ENCODE results near the gene PLEKHN1.
"Not testable (repeated sequence)": the region's sequence is repeated elsewhere in the genome, so short reads cannot be mapped to it uniquely, and the experiment has no call there.

Gene PLEKHN1

DNA sequence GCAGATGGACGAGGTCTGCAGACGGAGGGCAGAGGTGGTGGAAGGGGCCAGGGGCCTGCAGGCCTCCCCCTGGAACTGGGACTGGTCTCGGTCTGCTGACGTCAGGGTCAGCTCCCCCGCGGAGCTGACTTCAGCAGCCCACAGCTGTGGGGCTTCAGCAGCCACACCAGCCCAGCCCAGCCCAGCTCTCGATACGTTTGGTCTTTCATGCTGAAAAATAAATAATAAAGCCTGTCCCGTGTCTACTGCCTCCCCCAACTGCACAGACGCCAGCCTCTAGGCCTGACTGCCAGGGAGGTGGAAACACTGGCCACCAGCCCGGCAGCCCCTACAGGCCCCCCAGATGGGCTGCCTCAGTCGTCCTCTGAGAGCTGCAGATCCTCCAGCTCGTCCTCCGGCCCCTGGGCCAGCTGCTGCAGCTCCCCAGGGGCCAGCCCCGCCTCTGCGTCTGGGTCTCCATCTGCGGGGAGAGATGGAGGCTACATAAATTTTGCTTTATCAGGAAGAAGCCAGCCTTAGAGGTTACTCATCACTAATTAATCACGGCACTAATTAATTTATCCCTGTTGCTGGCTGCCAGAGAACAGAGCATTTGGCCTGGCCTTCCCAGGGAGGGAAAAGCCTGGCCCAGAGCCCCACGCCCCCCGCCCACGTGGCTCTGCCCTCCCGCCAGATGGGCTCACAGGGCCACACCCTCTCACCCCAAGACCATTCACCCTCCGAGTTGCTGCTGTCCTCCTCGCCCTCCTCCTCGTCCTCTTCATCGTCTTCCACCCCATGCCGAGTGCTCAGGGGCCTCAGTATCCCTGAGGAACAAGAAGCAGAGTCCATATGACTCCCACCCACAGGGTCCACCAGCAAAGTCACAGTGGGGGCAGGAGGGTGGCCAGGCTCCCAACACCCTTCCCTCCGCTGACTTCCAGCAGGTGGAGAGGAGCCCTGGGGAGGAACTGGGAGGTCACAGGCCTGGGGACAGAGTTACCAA lies 21.6 kb upstream of the PLEKHN1 start:
- no peak for DNase-seq (ENCODE audit: low read depth)
- no peak overlapping the region for H3K4me3 ChIP-seq (ENCODE audit: low read depth, low read length)
- TF ChIP-seq, protein P1, sequence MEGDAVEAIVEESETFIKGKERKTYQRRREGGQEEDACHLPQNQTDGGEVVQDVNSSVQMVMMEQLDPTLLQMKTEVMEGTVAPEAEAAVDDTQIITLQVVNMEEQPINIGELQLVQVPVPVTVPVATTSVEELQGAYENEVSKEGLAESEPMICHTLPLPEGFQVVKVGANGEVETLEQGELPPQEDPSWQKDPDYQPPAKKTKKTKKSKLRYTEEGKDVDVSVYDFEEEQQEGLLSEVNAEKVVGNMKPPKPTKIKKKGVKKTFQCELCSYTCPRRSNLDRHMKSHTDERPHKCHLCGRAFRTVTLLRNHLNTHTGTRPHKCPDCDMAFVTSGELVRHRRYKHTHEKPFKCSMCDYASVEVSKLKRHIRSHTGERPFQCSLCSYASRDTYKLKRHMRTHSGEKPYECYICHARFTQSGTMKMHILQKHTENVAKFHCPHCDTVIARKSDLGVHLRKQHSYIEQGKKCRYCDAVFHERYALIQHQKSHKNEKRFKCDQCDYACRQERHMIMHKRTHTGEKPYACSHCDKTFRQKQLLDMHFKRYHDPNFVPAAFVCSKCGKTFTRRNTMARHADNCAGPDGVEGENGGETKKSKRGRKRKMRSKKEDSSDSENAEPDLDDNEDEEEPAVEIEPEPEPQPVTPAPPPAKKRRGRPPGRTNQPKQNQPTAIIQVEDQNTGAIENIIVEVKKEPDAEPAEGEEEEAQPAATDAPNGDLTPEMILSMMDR (IDR thresholded peaks at IDR 0.05; ENCODE audit: low read depth, low read length): no peak
- TF ChIP-seq MYC (IDR thresholded peaks at IDR 0.05; ENCODE audit: low read depth, low read length): no peak

DNA sequence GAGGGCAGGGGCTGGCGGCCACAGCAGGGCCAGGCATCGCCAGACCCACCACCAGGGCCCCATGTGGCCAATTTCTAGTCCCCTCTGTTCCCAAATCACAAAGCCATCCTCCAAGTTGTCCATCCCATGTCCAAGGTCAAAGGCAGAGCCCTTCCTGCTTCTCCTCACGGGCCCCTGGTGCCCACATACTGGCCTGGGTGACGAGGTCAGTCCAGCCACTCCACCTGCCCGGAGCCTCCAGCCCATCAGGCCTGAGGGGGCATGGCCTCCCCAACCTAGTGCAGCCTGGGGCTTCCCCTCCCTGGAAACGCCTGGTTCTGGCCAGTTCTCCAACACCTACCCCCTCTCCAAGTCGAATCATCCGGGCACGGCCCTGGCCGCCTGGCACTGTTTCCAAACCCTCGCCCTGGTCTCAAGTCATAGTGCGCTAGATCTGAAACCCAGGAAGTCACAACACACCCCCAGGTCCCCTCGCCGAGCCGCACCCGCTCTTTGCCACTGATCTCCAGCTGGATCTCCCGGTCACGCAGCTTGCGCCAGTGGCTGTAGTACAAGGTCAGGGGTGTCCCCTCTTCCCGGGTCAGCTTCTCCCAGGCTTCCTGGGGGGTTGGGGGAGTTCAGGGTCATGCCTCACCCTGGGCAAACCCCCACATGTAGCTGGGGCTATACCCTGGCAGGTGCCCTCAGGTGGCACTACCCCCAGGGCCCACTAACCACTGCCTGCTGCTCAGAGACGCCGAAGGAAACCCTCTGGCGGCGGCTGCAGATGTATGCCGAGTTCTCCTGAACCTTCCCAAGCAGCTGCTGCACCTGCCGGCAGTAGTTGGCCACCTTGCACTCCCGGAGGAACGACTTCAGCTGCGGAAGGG lies 20.4 kb upstream of the PLEKHN1 start:
- TF ChIP-seq, protein P1 (IDR thresholded peaks at IDR 0.05; ENCODE audit: low read depth, low read length): no peak
- TF ChIP-seq, protein P2, sequence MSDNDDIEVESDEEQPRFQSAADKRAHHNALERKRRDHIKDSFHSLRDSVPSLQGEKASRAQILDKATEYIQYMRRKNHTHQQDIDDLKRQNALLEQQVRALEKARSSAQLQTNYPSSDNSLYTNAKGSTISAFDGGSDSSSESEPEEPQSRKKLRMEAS (IDR thresholded peaks at IDR 0.05; ENCODE audit: low read depth, low read length): no peak
- TF ChIP-seq MYC (IDR thresholded peaks at IDR 0.05; ENCODE audit: low read depth, low read length) (no peak), POLR2A (IDR thresholded peaks at IDR 0.05; ENCODE audit: extremely low read depth, insufficient read length) (no peak)

DNA sequence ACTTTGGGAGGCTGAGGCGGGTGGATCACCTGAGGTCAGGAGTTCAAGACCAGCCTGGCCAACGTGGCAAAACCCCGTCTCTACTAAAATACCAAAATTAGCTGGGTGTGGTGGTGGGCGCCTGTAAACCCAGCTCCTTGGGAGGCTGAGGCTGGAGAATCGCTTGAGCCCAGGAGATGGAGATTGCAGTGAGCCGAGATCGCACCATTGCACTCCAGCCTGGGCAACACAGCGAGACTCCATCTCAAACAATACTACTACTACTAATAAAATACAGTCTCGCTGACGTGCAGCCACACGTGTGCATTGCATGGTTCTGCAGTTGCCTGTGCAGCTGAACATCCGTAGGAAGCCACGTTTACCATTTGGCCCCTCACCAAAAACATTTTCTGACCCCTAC lies 19.5 kb upstream of the PLEKHN1 start:
- not testable (repeated sequence) for DNase-seq (ENCODE audit: low read depth); H3K4me3 ChIP-seq (ENCODE audit: low read depth, low read length)

More for the DNA sequence above, 20.4 kb upstream of the PLEKHN1 start:
- DNase-seq (ENCODE audit: low read depth): no peak
- no peak overlapping the region for H3K4me3 ChIP-seq (ENCODE audit: low read depth, low read length)

DNA sequence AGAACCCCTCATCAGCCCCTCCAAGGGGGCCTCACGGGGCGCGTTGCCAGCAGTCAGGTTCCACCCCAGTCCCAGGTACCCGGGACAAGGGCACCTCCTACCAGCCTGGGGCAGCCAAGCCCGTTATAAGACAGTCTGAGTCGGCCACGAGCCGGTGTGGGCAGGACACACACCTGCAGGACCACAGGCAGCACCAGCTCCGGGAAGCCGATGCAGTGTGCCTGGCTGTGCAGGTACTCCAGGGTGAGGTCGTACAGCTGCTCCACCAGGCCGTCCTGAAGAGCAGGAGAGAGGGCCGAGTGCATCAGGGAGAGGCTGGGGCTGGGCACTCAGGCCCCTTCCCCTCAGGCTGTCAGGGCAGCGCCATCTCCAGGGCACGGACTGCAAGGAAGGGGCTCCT lies 18.3 kb upstream of the PLEKHN1 start:
- TF ChIP-seq, protein P2 (IDR thresholded peaks at IDR 0.05; ENCODE audit: low read depth, low read length): no peak
- TF ChIP-seq, protein P1 (IDR thresholded peaks at IDR 0.05; ENCODE audit: low read depth, low read length): no peak
- TF ChIP-seq POLR2A (IDR thresholded peaks at IDR 0.05; ENCODE audit: extremely low read depth, insufficient read length) (no peak), MYC (IDR thresholded peaks at IDR 0.05; ENCODE audit: low read depth, low read length) (no peak)
- no peak overlapping the region for H3K4me3 ChIP-seq (ENCODE audit: low read depth, low read length)
- no peak for DNase-seq (ENCODE audit: low read depth)

DNA sequence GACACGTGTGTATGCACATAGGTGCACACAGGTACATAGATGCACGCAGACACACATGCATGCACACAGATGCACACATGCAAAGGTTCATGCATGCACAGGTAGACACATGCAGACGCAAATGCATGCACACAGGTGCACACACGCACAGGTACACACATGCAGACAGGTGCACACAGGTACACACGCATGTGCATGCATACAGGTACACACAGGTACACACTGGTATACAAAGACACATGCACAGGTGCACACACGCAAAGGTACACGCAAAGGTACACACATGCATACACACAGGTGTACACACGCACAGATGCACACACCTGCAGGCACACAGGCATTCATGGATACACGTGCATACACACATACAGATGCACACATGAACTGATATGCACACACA lies 16.0 kb upstream of the PLEKHN1 start:
- H3K4me3 ChIP-seq (ENCODE audit: low read depth, low read length): no peak overlapping the region
- DNase-seq (ENCODE audit: low read depth): no peak
- TF ChIP-seq, protein P2 (IDR thresholded peaks at IDR 0.05; ENCODE audit: low read depth, low read length): no peak
- no peak for TF ChIP-seq POLR2A (IDR thresholded peaks at IDR 0.05; ENCODE audit: extremely low read depth, insufficient read length)
- TF ChIP-seq, protein P1 (IDR thresholded peaks at IDR 0.05; ENCODE audit: low read depth, low read length): no peak
- TF ChIP-seq MYC (IDR thresholded peaks at IDR 0.05; ENCODE audit: low read depth, low read length): no peak

DNA sequence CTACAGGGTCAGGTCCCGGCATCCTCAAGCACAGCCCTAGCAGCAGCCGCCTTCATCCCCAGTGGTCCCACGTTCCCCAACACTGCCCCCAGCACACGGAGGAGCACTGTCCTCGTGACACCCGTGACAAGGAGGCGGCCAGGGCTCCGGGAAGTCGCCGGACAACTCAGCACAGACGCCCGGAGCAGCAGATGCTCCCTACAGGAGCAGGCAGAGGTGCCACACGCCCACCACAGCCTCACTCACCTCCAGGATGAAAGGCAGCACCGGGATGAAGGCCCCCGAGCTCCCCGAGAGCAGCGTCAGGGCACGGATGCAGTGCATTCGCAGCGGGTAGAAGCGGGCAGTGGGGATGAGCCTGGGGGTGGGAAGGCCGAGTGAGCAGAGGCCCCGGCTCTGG lies 15.4 kb upstream of the PLEKHN1 start:
- no peak overlapping the region for H3K4me3 ChIP-seq (ENCODE audit: low read depth, low read length)
- DNase-seq (ENCODE audit: low read depth): no peak
- TF ChIP-seq MYC (IDR thresholded peaks at IDR 0.05; ENCODE audit: low read depth, low read length) (no peak), POLR2A (IDR thresholded peaks at IDR 0.05; ENCODE audit: extremely low read depth, insufficient read length) (no peak)
- TF ChIP-seq, protein P2 (IDR thresholded peaks at IDR 0.05; ENCODE audit: low read depth, low read length): no peak
- TF ChIP-seq, protein P1 (IDR thresholded peaks at IDR 0.05; ENCODE audit: low read depth, low read length): no peak
